GM21390 (cell line): ENCODE data around the gene CCDC169.
A peak's percentile ranks its signal among the peaks of the same experiment; 100 is the strongest.
"Not testable (repeated sequence)": the region's sequence is repeated elsewhere in the genome, so short reads cannot be mapped to it uniquely, and the experiment has no call there.

ENCODE experiments used
- ATAC-seq: cut with Tn5 transposase; IDR thresholded peaks from one replicate; pipeline ENCODE4 v1.9.1; 2021; ENCODE audit not compliant: unreplicated experiment

Gene CCDC169

DNA sequence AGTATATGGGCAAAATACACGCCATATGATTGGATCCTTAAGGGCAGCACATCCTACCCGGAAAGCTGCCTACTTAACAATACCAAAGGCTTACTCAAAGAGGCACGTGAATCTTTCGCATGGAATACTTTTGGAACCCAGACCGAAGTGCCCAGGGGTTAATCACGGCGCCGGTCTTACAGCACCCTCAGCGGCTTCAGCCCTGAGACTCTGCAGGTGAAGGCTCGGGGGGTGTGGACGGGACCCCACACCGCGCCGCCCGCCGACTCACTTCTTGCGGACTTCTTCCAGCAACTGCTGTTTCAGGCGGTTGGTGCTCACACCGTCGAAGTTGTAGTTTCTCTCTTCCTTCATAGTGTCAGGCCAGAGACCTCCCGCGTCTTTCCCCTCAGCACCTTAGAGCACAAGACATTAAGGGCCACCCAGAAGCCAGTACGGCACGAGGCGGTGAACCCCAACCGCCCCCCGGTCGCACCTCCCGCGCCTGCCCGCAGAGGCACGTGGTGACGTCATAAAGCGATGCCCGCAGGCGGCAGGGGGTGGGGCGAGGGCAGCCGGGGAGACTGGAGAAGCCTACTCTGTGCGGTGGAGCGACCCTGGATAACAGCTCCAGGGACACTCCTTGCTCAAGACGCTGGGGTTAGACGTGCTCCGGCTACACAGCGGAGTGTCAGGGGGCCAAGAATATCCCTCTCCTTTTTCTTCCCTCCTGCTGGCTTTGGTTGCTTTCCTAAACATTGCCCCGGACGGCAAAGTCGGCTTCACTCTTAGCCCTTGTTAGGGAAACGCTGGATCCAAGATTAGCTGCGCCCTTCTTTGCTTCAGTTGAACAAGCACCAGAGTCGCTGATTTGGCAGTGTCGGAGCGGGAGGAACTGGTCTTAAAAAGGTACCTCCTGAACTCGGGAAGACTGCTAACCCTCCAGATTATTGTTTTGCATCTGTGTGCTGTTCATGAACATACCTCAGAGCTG, at the start of gene CCDC169:
TSS of gene CCDC169 (minus strand) at position 449 of the 973 bp plus-strand sequence. CDS start at position 354, 95 bp downstream.
- peak; percentile 63 for ATAC-seq

GRCh38 chr13:36346222-36347083, 48.8 kb upstream of the CCDC169 start, which contains the start of gene SPART:
Gene SPART (minus strand): TSS chr13:36346394. CDS start chr13:36335830, 10,564 bp downstream.
- peak; percentile 95 for ATAC-seq

GRCh38 chr13:36345438-36346221, 48.0 kb upstream of the CCDC169 start:
- no peak for ATAC-seq

DNA sequence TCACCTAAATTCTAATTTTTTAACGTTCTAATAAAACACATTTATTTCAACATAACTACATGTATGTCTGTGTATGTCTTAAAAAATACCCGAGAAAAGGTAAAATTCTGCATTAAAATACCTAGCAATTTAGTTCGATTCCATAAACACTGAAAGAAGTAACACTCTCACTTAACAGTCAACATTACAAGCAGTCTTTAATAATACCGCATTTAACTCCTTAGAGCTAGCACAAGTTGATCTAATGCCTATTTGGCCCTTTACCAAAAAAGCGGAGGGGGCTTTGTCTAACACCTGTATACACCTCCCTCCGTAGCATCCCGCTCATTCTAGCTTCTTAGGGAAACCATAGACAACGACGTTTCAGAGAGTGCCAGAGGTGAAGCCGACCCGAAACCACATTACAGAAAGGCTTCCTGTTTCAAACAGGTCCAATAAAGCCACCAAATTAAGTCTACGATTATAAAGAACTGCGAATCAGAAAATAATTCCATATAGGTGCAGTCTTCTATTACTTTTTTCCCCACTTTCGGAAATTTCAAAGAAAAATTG, 47.3 kb upstream of the CCDC169 start:
- no peak for ATAC-seq

DNA sequence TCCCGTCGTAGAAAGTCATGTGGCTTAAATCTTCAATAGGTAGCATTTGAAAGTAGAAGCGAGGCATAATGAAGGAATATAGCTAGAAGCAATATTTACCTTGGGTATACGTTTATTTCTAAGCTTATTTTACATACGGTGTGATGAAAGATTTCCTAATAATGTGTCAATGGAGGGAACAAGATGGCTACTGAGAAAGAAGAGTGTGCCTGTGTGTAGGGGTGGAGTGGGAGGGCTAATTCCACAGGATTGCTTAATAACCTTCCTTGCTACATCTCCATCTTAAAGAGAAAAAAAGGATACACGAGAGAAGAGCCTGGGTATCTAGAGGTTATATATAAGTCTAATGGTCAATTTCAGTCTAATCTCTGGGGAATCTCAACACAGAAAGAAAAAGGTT, 46.6 kb upstream of the CCDC169 start:
- no peak for ATAC-seq

- ATAC-seq: no peak
Measured at GRCh38 chr13:36343766-36344165, 46.2 kb upstream of the CCDC169 start.

- ATAC-seq: no peak
Measured at GRCh38 chr13:36342715-36343114, 45.1 kb upstream of the CCDC169 start.

DNA sequence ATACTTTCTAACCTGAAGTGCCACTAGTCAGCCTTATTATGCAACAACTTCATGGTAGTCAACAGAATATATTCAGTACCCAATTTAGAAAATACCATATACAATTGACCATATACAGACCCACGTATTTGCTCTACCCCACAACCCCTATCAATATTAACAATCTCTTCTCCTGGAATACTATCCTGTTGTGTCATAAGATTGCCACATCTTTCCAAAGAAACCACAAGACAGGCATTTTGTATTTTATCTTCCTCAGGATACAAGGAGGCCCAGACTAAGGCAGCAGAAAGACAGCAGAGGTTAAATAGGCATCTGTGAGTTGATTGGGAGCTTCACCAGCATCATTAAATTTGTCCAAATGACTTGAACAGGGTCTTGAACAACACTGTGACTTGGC, 44.1 kb upstream of the CCDC169 start:
- ATAC-seq: no peak

- ATAC-seq: no peak
Measured at GRCh38 chr13:36339600-36340155, 42.1 kb upstream of the CCDC169 start.

DNA sequence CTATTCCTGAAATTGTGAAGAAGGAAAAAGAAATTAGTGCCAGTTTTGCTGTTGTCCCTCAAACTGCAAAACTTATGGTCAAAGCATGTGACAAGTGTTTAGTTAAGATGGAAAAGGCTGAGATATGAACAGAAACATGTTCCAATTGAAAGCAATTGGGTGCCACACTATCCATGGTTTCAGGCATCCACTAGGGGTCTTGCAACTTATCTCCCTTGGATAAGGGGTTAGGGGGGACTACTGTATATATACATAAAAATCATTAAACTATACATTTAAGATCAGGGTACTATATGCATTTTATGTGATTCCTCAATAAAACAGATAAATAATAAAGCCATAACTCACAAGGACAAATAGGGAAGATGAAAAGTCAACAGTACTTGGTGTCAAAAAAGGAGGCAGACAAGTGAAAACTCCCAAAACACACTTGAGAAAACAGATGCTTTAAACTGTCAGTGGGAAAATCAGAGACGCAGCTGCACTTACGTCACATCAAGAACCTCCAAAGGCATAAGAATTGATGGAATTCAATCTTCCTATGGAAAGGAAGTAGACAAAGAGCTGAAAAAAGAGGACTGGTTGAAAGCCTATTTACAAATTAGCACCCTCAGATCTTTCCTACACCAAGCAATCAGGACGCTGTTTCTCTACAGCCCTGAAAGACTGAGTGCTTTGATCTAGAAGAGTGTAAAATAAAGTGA, 40.5 kb upstream of the CCDC169 start:
- no peak for ATAC-seq

- ATAC-seq: no peak
Measured at GRCh38 chr13:36332986-36333385, 35.4 kb upstream of the CCDC169 start.

GRCh38 chr13:36332255-36332654, 34.6 kb upstream of the CCDC169 start:
- ATAC-seq: not testable (repeated sequence)

DNA sequence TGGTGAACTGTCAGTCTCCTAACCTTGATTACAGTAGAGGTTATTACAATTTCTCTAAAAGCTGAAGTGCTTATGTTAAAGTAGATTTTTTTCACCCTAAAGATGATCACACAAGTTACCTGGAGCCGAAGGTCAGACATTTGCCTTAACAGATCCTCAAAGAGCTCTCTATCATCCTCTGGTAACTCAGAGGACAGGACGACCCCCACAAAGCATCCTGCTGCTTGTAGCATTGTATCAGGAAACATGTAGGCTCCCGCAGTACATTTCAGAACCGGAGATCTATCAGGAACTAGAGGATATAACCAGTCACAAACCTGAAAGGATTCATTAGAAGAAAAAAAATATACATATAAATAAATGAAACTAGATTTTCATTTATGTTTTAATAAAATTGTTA, 33.7 kb upstream of the CCDC169 start:
- ATAC-seq: no peak

DNA sequence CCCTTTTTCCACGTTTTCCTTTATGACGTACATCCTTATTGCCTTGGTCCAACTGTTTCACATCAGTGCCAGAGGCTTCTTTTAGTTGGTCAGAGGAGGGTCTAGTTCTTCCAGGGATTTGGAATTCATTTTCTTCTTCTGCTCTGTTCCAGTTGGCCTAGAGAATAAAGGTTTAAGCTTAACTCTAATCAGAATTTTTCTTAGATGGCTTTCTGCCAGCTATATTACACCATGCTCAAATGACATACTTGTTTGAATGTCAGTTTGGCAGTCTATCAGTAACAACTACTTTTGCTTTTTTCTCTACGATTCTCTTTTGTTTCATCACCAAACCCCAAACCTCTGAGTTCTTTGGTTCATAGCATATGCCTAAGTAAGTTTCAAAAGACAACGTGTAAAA, 31.7 kb upstream of the CCDC169 start:
- ATAC-seq: no peak

- ATAC-seq: no peak
Measured at GRCh38 chr13:36328821-36329220, 31.2 kb upstream of the CCDC169 start.

- ATAC-seq: no peak
Measured at GRCh38 chr13:36325912-36326311, 28.3 kb upstream of the CCDC169 start.

GRCh38 chr13:36324881-36325280, 27.3 kb upstream of the CCDC169 start:
- ATAC-seq: not testable (repeated sequence)

GRCh38 chr13:36323951-36324566, 26.4 kb upstream of the CCDC169 start:
- no peak for ATAC-seq

DNA sequence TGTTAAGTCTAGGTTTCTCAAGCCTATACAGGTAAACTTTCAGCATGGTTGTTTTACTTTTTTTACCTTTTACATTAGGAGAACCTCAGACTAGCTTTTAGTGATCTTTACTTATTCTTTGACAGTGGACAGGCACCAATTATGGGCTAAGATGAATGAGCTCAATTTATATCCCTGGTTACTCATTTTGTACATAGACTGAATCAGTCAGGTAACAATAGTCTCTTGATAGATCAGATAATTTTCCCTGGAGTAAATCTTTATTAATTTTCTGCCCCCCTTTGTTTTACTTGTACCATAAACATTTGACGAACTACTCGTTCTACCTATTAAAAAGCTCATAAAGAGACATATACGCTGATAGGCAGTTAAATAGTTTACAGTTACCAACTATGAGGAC, 25.8 kb upstream of the CCDC169 start:
- no peak for ATAC-seq
